ENCODE results near the gene FOSL2.
A peak's percentile ranks its signal among the peaks of the same experiment; 100 is the strongest.

The FOSL2 gene

GRCh38 chr2:28435241-28435640 is 42.6 kb downstream of the FOSL2 start:
- no peak for DNase-seq

- no peak for DNase-seq
Measured at GRCh38 chr2:28435814-28436351, 43.2 kb downstream of the FOSL2 start.

GRCh38 chr2:28436525-28437051 is 43.9 kb downstream of the FOSL2 start:
- no peak for DNase-seq

- no peak for DNase-seq
Measured at GRCh38 chr2:28437149-28437835, 44.6 kb downstream of the FOSL2 start.

- DNase-seq: no peak
Measured at GRCh38 chr2:28437918-28438317, 45.3 kb downstream of the FOSL2 start.

- DNase-seq: no peak
Measured at GRCh38 chr2:28438532-28439063, 45.9 kb downstream of the FOSL2 start.

GRCh38 chr2:28439127-28439526 is 46.5 kb downstream of the FOSL2 start:
- DNase-seq: no peak

- DNase-seq: no peak
Measured at GRCh38 chr2:28439763-28440162, 47.1 kb downstream of the FOSL2 start.

GRCh38 chr2:28442328-28442727 is 49.7 kb downstream of the FOSL2 start:
- no peak for DNase-seq

GRCh38 chr2:28444956-28445355 is 52.3 kb downstream of the FOSL2 start:
- no peak for DNase-seq

GRCh38 chr2:28445448-28446258 is 53.0 kb downstream of the FOSL2 start:
- DNase-seq: no peak

GRCh38 chr2:28446531-28446930 is 53.9 kb downstream of the FOSL2 start:
- no peak for DNase-seq

GRCh38 chr2:28447086-28447485 is 54.4 kb downstream of the FOSL2 start:
- no peak for DNase-seq

- DNase-seq: no peak
Measured at GRCh38 chr2:28447943-28448792, 55.5 kb downstream of the FOSL2 start.

GRCh38 chr2:28448793-28449100 is 56.1 kb downstream of the FOSL2 start:
- DNase-seq: no peak

GRCh38 chr2:28449126-28449487 is 56.4 kb downstream of the FOSL2 start:
- DNase-seq: no peak

- no peak for DNase-seq
Measured at GRCh38 chr2:28449488-28450395, 57.1 kb downstream of the FOSL2 start.

- no peak for DNase-seq
Measured at GRCh38 chr2:28450901-28451565, 58.4 kb downstream of the FOSL2 start.

- DNase-seq: no peak
Measured at GRCh38 chr2:28451793-28452533, 59.3 kb downstream of the FOSL2 start.

- DNase-seq: peak; percentile 11
Measured at GRCh38 chr2:28452534-28453081, 60.0 kb downstream of the FOSL2 start.

Data from NCI-H146 (cell line).